ENCODE results near the gene DMBT1.
A peak's percentile ranks its signal among the peaks of the same experiment; 100 is the strongest.

Gene DMBT1

DNA sequence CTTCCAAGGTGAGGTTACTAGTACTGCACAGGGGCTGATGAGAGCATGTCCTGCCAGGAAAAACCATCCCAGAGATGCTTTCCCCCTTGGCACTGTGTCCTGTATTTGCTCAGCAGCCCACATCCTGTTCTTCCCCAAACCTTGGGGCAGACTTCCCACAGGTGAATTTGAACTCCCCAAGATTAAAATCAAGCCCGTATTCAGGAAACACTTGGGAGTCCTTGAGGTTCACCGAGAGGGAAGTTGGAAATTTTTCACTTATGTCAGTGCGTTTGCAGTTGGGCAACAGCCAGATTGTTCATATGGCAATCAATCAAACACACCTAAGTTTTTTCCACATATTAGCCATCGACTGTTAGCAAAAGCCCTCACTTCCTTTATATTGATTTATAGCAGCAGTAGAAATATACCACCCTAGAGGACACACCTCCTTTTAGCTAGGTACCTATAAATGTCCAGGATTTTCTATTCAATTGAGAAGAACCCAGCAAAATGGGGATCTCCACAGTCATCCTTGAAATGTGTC, at the start of gene DMBT1:
Gene DMBT1, plus strand, starts transcription at position 476 of the 526 bp plus-strand sequence. Its CDS starts 17 bp downstream, at position 493.
- no peak for DNase-seq (ENCODE audit: extremely low read depth in 1 of 2, low read depth in 1 of 2)

DNA sequence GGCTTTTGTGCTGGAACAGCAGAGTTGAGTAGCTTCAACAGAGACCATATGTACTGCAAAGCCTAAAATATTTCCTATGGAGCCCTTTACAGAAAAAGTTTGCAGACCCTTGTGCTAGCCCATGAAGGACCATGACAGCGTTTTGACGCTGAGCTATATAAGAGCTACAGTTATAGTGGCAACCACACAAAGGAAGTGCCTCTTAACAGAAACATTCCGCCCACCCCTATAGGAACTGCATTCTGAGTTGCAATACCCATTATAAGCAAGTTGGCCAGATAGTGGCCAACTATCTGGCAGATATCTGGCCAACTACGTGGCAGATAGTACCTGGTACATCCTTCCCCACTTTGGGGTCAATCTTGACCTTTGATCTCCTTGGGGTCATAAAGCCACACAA, 47.5 kb upstream of the DMBT1 start:
- no peak for DNase-seq (ENCODE audit: extremely low read depth in 1 of 2, low read depth in 1 of 2)

DNA sequence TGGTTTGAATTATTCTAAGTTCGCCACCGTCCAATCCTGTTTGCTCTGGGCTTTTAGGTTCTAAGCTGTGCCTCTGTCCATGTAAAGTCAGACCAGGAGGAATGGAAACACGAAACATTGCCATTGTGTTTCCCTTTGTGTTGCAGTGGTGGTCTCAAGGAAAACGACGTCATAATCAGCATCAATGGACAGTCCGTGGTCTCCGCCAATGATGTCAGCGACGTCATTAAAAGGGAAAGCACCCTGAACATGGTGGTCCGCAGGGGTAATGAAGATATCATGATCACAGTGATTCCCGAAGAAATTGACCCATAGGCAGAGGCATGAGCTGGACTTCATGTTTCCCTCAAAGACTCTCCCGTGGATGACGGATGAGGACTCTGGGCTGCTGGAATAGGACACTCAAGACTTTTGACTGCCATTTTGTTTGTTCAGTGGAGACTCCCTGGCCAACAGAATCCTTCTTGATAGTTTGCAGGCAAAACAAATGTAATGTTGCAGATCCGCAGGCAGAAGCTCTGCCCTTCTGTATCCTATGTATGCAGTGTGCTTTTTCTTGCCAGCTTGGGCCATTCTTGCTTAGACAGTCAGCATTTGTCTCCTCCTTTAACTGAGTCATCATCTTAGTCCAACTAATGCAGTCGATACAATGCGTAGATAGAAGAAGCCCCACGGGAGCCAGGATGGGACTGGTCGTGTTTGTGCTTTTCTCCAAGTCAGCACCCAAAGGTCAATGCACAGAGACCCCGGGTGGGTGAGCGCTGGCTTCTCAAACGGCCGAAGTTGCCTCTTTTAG, 46.3 kb upstream of the DMBT1 start:
- no peak for DNase-seq (ENCODE audit: extremely low read depth in 1 of 2, low read depth in 1 of 2)

DNA sequence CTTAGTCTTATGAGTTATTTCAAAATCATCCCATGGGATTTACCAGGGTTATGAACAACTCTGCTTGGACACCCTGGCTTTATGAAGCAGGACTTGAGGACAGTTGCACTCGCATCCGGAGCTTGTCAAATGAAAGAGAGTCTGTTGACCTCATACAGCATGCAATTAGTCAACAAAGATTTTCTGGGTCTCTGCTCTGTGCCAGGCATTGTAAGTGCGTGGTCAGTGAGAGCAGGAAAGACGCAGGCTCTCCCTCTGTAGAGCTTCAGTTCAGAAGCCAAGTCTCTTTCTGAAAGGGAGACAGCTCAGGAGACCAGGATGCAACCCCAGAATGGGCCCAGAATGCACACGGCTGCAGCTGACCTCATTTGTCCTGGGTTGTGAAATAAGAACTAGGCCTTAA, 45.5 kb upstream of the DMBT1 start:
- DNase-seq (ENCODE audit: extremely low read depth in 1 of 2, low read depth in 1 of 2) = no peak

DNA sequence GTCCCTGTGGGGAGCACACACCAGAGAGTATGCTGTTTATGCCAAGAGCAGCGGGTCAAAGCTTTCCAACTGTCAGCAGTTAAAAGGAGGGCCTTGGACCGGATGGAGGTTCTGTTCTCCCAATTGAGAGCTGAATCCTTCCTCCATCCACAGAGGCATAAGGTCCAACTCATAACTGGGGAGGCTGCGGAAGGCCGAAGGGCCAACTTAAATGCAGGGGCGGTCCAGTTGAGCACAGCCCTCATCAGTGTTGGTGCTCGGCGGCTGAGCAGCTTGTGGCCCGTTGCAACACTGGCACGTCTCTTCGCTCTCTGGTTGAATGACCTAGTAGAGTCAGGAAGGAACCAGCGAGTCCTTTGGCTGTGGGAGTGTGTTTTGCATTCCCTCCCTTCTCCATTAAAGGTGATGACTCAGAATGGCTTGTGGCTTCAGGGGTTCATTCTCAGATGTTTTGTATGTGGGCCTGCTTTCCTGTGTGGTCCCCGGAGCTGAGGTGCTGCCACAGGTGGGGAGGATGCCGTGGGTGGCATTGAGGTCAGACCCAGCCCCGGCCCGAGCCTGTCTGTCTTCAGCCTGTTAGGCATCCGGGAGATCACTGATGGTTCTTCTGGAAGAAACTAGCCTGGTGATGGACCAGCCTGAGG, 44.8 kb upstream of the DMBT1 start:
- peak; percentile 32 to 40 for DNase-seq (ENCODE audit: extremely low read depth in 1 of 2, low read depth in 1 of 2)

DNA sequence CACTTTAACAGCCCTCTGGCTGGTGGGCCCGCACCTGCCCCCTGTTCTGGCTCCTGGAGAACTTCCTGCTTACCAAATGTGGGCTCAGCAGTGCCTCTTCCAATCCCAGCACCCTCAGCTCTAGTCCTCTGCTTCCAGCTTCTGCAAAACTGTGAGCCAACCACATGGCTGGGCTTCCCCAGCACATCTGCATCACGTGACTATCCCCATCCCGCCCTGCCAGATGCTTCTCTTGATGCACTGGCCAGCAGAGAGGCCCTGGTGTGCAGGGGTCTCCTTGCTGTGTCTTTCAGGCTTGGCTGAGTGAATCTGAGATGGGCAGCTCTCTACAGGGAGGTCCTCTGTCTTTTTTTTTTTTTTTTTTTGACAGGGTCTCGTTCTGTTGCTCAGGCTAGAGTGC, 43.8 kb upstream of the DMBT1 start:
- no peak for DNase-seq (ENCODE audit: extremely low read depth in 1 of 2, low read depth in 1 of 2)

DNA sequence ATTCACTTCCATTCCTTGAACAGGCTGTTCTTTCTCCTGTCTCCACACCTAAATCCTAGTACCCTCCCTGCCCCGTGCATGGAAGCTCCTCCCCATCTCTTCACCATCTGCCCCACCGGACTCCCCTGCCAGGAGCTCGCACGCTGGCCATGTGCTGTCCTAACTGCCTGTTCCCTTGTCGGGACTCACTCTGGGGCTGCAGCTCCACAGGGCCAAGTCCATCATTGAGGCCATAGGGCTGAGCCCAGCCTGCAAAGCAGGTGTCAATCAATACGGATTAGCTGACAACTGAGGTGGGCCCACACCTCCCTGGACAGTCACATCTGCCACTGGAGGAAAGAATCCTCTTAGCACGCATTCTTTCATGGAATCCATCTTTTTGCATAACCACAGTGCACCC, 41.4 kb upstream of the DMBT1 start:
- no peak for DNase-seq (ENCODE audit: extremely low read depth in 1 of 2, low read depth in 1 of 2)

DNA sequence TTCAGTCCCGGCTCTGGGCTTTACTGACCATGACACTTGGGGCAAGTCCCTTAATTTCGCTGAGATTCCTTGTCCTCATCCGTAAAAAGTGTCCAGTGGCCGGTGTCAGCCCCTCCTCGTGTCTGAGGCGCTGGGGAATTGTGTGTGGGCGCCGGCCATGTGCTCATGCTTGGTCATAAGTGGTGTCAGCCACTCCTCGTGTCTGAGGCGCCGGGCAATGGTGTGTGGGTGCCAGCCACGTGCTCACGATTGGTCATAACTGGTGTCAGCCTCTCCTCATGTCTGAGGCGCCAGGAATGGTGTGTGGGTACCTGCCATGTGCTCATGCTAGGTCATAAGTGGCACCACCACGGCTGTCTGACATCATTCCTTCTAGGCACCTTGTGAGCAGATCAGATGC, 40.7 kb upstream of the DMBT1 start:
- no peak for DNase-seq (ENCODE audit: extremely low read depth in 1 of 2, low read depth in 1 of 2)

DNA sequence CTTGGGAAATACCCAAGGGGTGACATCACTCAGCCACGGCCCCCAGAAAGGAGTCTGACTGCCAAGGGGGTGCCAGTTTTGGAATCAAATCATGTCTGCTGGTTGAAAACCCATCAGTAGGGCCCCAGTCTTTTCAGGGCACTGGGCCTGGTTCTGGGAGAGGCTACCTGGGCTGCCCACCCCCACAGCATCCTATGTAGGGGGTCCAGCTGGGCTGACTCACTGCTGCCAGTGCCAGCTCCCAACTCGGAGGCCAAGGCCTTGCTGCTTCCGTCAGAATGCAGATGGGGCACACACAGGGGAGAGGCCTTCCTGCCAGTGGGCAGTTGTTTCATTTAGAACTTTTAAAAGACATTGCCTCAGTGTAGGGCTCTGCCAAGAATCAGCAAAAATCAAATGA, 39.5 kb upstream of the DMBT1 start:
- DNase-seq (ENCODE audit: extremely low read depth in 1 of 2, low read depth in 1 of 2) = no peak

DNA sequence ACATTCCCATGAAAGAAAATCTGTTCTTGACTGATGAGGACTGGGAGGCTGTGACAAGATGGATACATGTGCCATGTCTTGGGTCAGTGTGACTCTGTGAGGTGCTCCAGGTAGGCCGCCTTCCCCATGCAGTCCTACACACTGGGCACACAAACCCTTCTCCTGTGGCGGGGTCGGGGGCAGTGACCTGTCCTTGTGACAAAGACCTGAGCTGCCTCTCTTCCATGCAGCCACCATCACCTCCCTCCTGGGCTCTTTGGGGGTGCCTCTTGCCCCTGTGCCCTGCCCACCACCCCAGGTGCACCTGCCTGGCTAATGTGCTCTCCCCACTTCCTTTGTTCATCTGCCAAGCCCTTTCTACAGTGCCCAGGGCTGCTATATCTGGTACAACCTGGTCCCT, 35.7 kb upstream of the DMBT1 start:
- no peak for DNase-seq (ENCODE audit: extremely low read depth in 1 of 2, low read depth in 1 of 2)

DNA sequence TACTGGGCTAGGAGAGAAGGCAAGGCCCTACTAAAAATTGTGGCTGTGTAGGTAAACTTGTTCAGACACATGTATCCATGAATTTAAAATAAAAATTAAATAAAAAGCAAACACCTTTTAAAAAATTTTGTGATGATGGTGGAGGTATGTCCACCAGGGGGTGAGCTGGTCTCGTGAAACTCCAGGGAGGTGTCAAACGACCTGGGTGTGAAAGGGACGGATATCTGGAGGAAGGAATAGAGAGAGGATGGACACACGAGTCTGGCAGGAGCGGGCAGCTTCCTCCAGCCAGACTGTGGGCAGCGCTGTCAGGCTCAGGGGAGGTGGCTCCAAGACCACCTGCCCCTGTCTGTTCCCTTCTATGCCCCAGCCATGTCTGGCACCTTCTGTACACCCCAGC, 34.8 kb upstream of the DMBT1 start:
- DNase-seq (ENCODE audit: extremely low read depth in 1 of 2, low read depth in 1 of 2) = no peak

DNA sequence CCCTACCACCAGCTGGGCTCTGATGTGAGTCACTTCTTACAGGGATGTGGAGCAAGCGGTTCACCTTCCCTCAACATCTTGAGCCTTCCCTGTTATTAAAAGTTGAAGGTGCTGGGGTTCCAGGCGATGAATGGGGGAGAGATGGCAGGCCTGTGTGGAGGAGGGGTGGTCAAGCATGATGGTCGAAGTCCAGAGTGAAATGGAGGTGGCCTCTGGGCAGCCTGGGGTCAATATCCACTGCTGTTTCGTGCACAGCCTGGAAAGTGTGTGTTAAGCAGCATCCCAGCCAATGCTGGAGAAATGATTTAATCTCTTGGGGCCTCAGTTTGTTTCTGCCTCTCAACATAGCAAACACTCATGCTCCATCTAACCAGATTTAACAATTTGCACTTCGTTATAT, 33.7 kb upstream of the DMBT1 start:
- DNase-seq (ENCODE audit: extremely low read depth in 1 of 2, low read depth in 1 of 2) = no peak

DNA sequence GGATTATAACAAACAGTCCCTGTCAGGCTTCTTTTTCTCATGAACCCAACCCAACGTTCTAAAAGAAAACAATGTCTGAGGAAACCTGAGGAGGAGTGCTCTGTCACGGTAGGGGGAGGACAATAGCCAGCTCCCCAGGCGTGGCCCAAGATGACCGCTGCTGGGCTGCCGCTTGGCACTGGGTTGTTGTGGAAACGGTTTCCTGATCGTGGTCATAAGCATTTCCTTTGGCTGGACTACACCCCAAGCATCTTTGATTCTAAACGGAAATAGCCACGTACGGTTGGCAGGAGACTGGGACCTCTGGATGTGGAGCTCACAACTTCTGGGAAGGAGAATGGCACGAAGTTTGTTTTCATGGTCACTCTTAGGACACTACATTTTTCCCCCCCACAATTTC, 30.4 kb upstream of the DMBT1 start:
- no peak for DNase-seq (ENCODE audit: extremely low read depth in 1 of 2, low read depth in 1 of 2)

DNA sequence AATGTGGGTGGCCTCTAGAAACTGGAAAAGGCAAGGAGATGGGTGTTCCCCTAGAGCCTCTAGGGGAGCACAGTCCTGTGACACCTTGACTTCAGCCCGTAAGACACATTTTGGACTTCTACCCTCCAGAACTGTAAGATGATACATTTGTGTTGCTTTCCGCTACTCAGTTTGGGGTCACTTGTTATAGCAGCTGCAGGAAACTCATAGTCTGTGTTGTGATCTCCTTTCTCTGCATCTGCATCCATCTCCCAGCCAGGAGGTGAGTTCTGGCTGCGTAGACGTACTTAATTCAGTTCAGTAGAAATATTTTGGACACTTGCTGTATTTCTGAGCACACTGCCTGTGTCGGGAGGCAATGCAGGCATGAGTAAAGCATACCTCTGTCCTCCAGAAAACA, 29.3 kb upstream of the DMBT1 start:
- no peak for DNase-seq (ENCODE audit: extremely low read depth in 1 of 2, low read depth in 1 of 2)

DNA sequence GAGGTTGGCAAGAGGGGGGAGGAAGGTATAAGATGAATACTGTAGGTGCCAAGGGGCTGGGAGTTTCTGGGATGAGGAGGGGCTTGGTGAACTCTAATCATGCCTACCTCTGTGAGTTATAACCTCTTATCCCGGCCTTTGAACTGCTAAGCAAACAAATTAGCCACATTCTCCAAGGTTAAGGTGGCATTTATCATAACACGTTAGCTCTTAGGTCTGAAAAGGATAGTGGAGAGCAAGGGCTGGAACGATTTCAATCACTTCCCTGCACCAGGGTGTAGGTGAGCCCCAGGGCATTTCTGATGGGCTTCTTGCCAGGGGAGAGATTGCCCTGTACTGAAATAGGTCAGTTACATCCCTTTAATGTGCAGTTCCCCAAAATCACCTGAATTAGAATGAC, 28.6 kb upstream of the DMBT1 start:
- no peak for DNase-seq (ENCODE audit: extremely low read depth in 1 of 2, low read depth in 1 of 2)

DNA sequence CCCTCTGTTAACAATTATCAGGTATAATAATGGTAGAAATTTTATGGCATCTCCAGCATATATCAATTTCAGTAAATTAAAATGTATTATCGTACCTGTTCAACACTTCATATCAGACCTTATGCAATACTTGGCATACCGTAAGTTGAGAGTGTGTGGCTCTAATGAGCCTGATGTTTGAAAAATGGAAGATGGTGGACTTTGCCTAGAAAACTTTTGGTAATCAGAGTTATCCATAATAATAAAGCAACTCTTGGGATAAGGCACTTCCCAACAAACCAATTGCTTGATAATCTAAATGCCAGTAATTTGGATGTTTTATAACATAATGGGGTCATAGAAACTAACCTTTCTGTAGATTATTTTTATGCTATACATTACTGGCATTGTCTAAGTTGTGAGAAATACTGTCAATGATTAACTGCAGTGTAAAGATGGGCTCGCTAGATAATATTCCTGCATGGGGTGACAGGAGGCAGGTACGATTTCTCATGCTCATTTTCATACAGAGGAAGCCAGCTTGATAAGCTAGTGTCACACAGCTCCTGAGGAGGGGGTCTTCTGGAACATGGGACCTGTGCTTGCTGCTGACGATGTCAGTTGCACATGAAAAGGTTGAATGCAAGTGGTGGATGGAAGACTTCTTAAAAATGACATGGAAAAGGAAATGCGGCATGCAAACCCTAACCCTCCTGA, 27.8 kb upstream of the DMBT1 start:
- DNase-seq (ENCODE audit: extremely low read depth in 1 of 2, low read depth in 1 of 2) = no peak

DNA sequence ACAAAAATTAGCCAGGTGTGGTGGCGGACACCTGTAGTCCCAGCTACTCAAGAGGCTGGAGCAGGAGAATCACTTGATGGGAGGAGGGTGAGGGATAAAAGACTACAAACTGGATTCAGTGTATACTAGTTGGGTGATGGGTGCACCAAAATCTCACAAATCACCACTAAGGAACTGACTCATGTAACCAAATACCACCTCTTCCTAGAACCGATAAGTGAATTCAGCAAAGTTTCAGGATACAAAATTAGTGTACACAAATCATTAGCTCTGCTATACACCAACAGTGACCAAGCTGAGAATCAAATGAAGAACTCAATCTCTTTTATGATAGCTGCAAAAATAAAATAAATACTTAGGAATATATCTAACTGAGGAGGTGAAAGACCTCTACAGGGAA, 23.0 kb upstream of the DMBT1 start:
- no peak for DNase-seq (ENCODE audit: extremely low read depth in 1 of 2, low read depth in 1 of 2)

DNA sequence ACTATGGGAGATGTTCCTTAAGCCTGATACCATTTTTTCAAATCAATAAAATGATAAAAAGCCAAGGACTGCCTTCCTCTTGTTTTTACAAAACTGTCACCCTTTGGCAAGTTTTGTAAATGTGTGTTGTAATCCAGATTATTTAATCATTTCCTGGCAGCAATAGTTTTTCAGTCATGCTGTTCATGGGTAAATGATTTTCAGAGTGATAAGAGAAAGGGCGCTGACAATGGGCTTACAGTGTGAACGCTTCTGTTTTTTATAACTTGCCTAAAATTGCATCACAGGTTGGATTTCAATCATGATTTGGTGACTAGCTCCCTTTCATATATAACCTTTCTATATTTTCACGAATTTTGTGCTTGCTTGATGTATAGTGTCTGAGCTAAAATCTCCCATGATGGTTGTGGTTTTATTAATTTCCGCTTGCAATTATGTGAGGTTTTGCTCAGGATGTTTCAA, 19.0 kb upstream of the DMBT1 start:
- DNase-seq (ENCODE audit: extremely low read depth in 1 of 2, low read depth in 1 of 2) = no peak

DNA sequence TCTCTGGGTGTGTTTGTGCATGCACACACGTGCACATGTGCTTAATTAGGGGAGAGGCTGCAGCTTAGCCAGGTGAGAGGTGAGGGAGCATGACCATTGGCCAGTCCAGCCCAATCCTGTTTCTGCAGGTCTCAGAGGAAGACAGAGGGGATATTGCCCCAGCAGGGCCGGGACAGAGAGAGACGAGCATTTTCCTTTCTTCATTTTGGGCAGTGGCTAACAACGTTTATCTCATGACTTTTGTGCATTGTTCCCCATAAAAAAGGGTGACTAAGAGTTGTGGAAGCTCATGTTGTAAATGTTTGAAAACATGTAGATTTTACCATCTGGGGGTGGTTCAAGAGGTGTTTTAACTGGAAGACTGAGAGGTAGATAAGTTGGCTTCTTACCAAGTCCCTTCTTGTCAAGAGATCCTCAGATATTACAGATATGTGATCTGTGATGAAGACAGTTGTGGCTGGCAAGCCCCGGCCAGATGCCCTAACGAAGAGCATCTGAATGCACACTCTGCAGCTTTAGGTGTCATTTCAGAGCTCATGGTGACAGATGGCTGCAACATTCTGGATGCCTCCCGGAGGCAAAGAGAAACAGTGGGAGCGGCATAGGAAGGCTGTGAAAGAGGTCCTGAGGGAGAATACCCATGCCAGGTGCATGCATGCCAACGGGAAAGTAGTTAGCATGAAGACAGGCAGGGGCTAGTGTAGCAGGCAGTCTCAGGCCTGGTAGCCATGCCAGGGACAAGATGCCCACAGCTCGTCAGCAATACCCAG, 16.7 kb upstream of the DMBT1 start:
- no peak for DNase-seq (ENCODE audit: extremely low read depth in 1 of 2, low read depth in 1 of 2)

DNA sequence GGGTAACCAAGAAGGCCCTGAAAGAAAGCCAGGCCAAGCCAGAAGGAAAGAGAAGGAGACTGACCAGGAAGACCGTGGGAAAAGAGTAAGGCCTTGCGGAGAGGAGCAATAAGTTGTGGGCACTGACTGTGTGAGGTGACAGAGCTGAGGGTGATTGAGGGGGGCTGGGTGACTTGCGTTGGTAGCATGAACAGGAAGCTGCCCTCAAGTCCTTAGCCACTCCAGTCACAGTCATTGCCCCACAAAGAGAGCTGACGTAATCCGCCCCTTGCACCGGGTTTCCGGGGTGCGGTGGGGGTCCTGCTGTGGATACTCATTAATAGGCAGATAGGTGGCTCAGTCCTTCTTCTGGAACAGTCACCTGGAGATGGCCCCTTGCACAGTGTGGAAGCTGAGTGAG, 16.1 kb upstream of the DMBT1 start:
- DNase-seq (ENCODE audit: extremely low read depth in 1 of 2, low read depth in 1 of 2) = no peak

DNA sequence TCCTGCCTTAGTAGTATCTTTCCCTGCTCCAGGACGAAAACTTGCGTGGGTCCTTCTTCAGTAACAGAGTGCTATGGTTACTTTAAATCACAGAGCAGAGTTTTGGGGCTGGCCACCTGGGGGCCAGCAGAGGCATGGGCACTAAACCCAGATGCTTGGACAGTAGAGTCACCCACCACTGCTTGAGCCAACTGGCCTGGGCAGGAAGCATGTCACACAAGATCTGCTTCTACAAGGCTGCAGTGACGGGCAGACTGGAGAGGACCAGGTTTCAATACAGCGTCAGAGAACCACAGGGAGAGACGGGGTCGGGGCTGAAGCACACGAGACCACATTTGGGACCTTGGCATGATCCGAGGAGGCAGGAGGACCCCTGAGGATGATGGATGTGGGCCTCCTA, 14.3 kb upstream of the DMBT1 start:
- DNase-seq (ENCODE audit: extremely low read depth in 1 of 2, low read depth in 1 of 2) = no peak

All from activated CD8-positive, alpha-beta memory T cell treated with anti-CD3 and anti-CD28 coated beads for 1 hour (primary cell).